Mesenchymal stem cell (in vitro differentiated cells and primary cell): ENCODE measurements around the gene DIP2C.

ENCODE experiments used
- DNase-seq: peaks from one replicate; pipeline ENCODE4 v3.0.0-alpha.2; 2013
- H2AFZ ChIP-seq: one replicate; pipeline ENCODE4 v1.6.1; 2013; ENCODE audit warnings: low read depth, mild to moderate bottlenecking, control low read depth, inconsistent platforms, low read length, moderate library complexity
- H2AK5ac ChIP-seq: 2 replicates; pipeline ENCODE4 v1.6.1; 2013; ENCODE audit warnings: low read length, moderate library complexity, mild to moderate bottlenecking, inconsistent platforms; ENCODE audit not compliant: severe bottlenecking
- H2BK120ac ChIP-seq: one replicate; pipeline ENCODE4 v1.6.1; 2013; ENCODE audit warnings: low read depth, mild to moderate bottlenecking, inconsistent platforms, low read length, moderate library complexity
- H2BK12ac ChIP-seq, 2 experiments: one replicate each; pipeline ENCODE4 v1.6.1; 2013; ENCODE audit warnings: inconsistent platforms in 2 of 2, low read length in 2 of 2, mild to moderate bottlenecking in 2 of 2, moderate library complexity in 2 of 2, control low read depth in 1 of 2
- H2BK15ac ChIP-seq: one replicate; pipeline ENCODE4 v1.6.1; 2013; ENCODE audit warnings: mild to moderate bottlenecking, low read depth, inconsistent platforms; ENCODE audit not compliant: poor library complexity, severe bottlenecking
- H2BK5ac ChIP-seq: 2 replicates; pipeline ENCODE4 v1.6.1; 2013; ENCODE audit warnings: low read depth, mild to moderate bottlenecking, low read length, control low read depth, inconsistent platforms; ENCODE audit not compliant: poor library complexity, severe bottlenecking
- H3K14ac ChIP-seq, 2 experiments: one replicate each; pipeline ENCODE4 v1.6.1; 2013; ENCODE audit warnings: inconsistent platforms in 2 of 2, low read length in 2 of 2, control low read depth in 1 of 2, mild to moderate bottlenecking in 1 of 2, moderate library complexity in 1 of 2
- H3K18ac ChIP-seq, 2 experiments: one replicate each; pipeline ENCODE4 v1.6.1; 2013; ENCODE audit warnings: inconsistent platforms in 2 of 2, low read length in 2 of 2, control low read depth in 1 of 2, low read depth in 1 of 2, mild to moderate bottlenecking in 1 of 2
- H3K23ac ChIP-seq, 2 experiments: one replicate each; pipeline ENCODE4 v1.6.1; 2013; ENCODE audit warnings: inconsistent platforms in 2 of 2, low read length in 2 of 2, mild to moderate bottlenecking in 2 of 2, moderate library complexity in 2 of 2, control low read depth in 1 of 2
- H3K27ac ChIP-seq: 2 replicates; pipeline ENCODE4 v1.5.1; 2013; ENCODE audit warnings: mild to moderate bottlenecking, moderate library complexity, low read length, control low read depth, inconsistent platforms; ENCODE audit not compliant: poor library complexity, severe bottlenecking
- H3K27me3 ChIP-seq, 2 experiments: 2 replicates each; pipeline versions ENCODE4 v1.6.1 to v1.7.0; 2013; ENCODE audit warnings: low read length in 2 of 2, mild to moderate bottlenecking in 2 of 2, moderate library complexity in 2 of 2, control low read depth in 1 of 2, inconsistent platforms in 1 of 2; ENCODE audit not compliant: control insufficient read depth in 1 of 2, insufficient read depth in 1 of 2
- H3K36me3 ChIP-seq, 2 experiments: 2 replicates each; pipeline versions ENCODE4 v1.6.1 to v1.7.0; 2013; ENCODE audit warnings: low read length in 2 of 2, control low read depth in 1 of 2, inconsistent platforms in 1 of 2, low read depth in 1 of 2, mild to moderate bottlenecking in 1 of 2; ENCODE audit not compliant: insufficient read depth in 2 of 2, control insufficient read depth in 1 of 2
- H3K4ac ChIP-seq, 2 experiments: one replicate each; pipeline ENCODE4 v1.6.1; 2013; ENCODE audit warnings: inconsistent platforms in 2 of 2, low read length in 2 of 2, mild to moderate bottlenecking in 2 of 2, moderate library complexity in 2 of 2, control low read depth in 1 of 2, low read depth in 1 of 2
- H3K4me1 ChIP-seq: 2 replicates; pipeline ENCODE4 v1.6.1; 2013; ENCODE audit warnings: low read depth, low read length, control low read depth; ENCODE audit not compliant: control insufficient read depth, insufficient read depth
- H3K4me2 ChIP-seq: 2 replicates; pipeline ENCODE4 v1.6.1; 2013; ENCODE audit warnings: low read length, mild to moderate bottlenecking, inconsistent platforms; ENCODE audit not compliant: poor library complexity, severe bottlenecking
- H3K4me3 ChIP-seq, 2 experiments: 2 replicates each; pipeline versions ENCODE4 v1.5.1 to v1.7.0; 2013; ENCODE audit warnings: low read length in 2 of 2, mild to moderate bottlenecking in 2 of 2, control low read depth in 1 of 2, low read depth in 1 of 2; ENCODE audit not compliant: insufficient read depth in 1 of 2
- H3K79me1 ChIP-seq: replicated peaks from 2 replicates; pipeline ENCODE4 v1.6.1; 2013; ENCODE audit warnings: mild to moderate bottlenecking, control low read depth, low read length, inconsistent platforms; ENCODE audit not compliant: poor library complexity, severe bottlenecking
- H3K9ac ChIP-seq: 2 replicates; pipeline ENCODE4 v1.7.0; 2013; ENCODE audit warnings: mild to moderate bottlenecking, low read length, moderate library complexity
- H3K9me3 ChIP-seq: 2 replicates; pipeline ENCODE4 v1.7.0; 2013; ENCODE audit warnings: mild to moderate bottlenecking, low read length; ENCODE audit not compliant: control insufficient read depth
- H4K8ac ChIP-seq: one replicate; pipeline ENCODE4 v1.6.1; 2013; ENCODE audit warnings: inconsistent platforms, mild to moderate bottlenecking, low read length, moderate library complexity
- H4K91ac ChIP-seq: one replicate; pipeline ENCODE4 v1.6.1; 2013; ENCODE audit warnings: mild to moderate bottlenecking, low read length, inconsistent platforms
- WGBS: methylation state at CpG from one replicate; pipeline ENCODE4 v1.1.7; 2013; ENCODE audit warnings: mixed read lengths; 5-methylcytosine and 5-hydroxymethylcytosine counted together

Gene DIP2C

DNA sequence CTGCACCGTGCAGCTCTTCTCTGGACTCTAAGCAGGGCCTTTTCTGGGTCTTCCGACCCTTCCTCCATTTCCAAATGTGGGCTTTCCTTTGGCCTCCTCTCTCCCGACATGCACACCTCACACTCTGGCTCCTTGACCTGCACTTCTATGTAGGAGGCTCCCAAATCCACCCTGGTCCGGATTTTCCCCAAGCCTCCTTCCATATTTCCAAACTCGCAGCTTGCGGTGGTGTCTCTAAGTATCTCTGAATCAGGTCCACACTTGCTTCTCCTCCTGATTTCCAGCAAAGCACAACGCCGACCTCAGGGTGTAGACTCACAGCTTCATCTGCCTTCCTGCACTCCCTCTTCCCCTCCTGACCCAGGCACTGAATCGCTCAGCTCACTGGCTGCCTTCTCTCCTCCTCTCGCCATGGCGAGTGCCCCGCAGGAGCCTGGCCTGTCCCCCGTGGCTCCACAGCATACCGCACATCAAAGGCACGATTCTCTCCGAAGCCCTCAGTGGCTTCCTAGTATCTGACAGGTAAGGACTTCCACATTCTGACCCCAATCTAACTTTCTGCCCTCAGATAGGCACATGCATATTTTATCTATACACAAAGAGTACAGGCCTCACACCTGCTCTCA, 27.8 kb downstream of the DIP2C start:
- Histone ChIP-seq H3K9ac (no peak overlapping the region), H3K4me2 (no peak overlapping the region), H3K9me3 (no peaks in the 10 kb centered on the region), H3K79me1 (peaks cover 28% of the 10 kb centered on the region), H3K18ac (peak overlapping the region in 1 of 2 experiments; percentile 67), H3K23ac (no peak overlapping the region), H3K27me3 (no peaks in the 10 kb centered on the region), H3K36me3 (peaks cover 0 to 6% of the 10 kb centered on the region in 2 experiments), H2AFZ (no peak overlapping the region), H4K91ac (peak overlapping the region; percentile 37), H3K4ac (peak overlapping the region in 1 of 2 experiments; percentile 40), H4K8ac (no peak overlapping the region), H3K27ac (no peak overlapping the region), H3K4me1 (peaks cover 29% of the 10 kb centered on the region), H2AK5ac (no peak overlapping the region), H3K4me3 (no peak overlapping the region), H2BK15ac (peak overlapping the region; percentile 86), H2BK12ac (peak overlapping the region in 1 of 2 experiments; percentile 2), H2BK120ac (peak overlapping the region; percentile 29), H3K14ac (peak overlapping the region in 1 of 2 experiments; percentile 93), H2BK5ac (no peak overlapping the region)
- 84% methylated on average over 16 of the region's 16 CpGs for WGBS
- DNase-seq, result no peak

DNA sequence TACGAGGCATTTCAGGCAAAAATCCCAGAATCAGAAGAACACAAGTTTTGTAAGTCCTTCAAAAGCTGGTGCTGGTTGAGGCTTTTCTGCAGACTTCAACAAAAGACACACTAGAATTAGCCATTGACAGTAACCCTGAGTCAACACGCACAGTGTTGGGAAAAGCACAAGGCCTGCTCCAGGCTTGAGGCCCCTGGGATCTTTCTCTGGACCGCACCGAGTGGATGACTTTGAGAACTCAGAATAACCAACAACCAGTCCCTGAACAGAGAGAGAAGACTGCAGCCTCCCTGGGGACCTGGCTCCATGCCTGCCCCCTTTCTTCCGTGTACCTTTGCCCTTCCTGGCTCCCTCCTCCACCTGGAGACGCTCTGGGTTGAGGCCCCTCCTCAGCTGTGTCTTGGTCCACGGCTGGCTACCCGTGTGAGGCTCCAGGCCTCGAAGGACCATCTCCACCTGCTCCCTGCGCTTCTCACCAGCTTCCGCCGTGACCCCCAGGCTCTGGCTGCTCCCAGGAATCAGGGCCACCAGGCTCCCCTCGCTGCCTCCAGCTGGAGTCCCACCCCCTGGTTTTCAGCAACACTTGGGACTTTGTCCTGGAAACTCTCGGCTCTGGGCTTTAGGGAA, 28.4 kb downstream of the DIP2C start:
- Histone ChIP-seq H3K18ac (peak overlapping the region; percentile 67 to 92), H3K23ac (no peak overlapping the region), H3K79me1 (peaks cover 27% of the 10 kb centered on the region), H3K4me3 (peak overlapping the region in 1 of 2 experiments; percentile 16), H4K91ac (peak overlapping the region; percentile 77), H2BK12ac (peak overlapping the region; percentile 25 to 45), H3K4me2 (no peak overlapping the region), H2BK15ac (no peak overlapping the region), H2BK120ac (peak overlapping the region; percentile 29), H3K14ac (peak overlapping the region in 1 of 2 experiments; percentile 93), H3K36me3 (peaks cover 0 to 4% of the 10 kb centered on the region in 2 experiments), H4K8ac (peak overlapping the region; percentile 52), H2AFZ (no peak overlapping the region), H2AK5ac (peak overlapping the region; percentile 62), H3K27ac (no peak overlapping the region), H3K4ac (peak overlapping the region in 1 of 2 experiments; percentile 24), H3K9ac (peak overlapping the region; percentile 70), H2BK5ac (no peak overlapping the region), H3K27me3 (no peaks in the 10 kb centered on the region), H3K9me3 (no peaks in the 10 kb centered on the region), H3K4me1 (peaks cover 29% of the 10 kb centered on the region)
- WGBS, result 91% methylated on average over 14 of the region's 14 CpGs
- peak; percentile 35 for DNase-seq

DNA sequence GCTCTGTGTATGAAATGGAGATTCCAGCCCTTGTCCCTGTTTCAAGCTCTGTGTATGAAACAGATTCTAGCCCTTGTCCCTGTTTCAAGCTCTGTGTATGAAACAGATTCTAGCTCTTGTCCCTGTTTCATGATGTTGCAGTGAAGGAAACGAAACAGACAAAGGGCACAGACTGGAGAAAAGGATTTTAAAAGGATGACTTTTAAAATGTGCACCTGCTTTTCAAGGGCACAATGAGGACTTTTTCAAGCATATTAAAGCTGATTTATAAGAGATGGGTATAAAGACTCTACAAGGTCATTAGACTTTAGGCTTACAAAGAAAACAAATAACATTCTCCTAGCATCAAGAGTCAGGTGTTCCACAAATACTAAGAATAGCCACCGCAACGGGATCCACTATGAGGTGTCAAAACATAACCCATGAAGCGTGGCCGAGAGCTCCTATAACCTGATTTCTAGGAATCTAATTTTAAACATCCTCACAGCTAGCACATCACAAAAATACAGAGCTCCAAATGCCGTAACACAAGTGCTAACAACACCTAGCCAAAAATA, 29.0 kb downstream of the DIP2C start:
- Histone ChIP-seq H3K14ac (no peak overlapping the region), H2AK5ac (no peak overlapping the region), H3K4ac (no peak overlapping the region), H3K4me3 (peak overlapping the region in 1 of 2 experiments; percentile 16), H3K9me3 (no peaks in the 10 kb centered on the region), H4K8ac (no peak overlapping the region), H2BK12ac (peak overlapping the region in 1 of 2 experiments; percentile 25), H4K91ac (no peak overlapping the region), H3K79me1 (peaks cover 25% of the 10 kb centered on the region), H3K27me3 (no peaks in the 10 kb centered on the region), H3K36me3 (peaks cover 0 to 3% of the 10 kb centered on the region in 2 experiments), H3K18ac (no peak overlapping the region), H3K9ac (peak overlapping the region; percentile 70), H2BK120ac (no peak overlapping the region), H3K27ac (no peak overlapping the region), H3K23ac (no peak overlapping the region), H3K4me1 (peaks cover 27% of the 10 kb centered on the region), H2AFZ (no peak overlapping the region), H2BK15ac (no peak overlapping the region), H3K4me2 (no peak overlapping the region), H2BK5ac (no peak overlapping the region)
- DNase-seq, result peak; percentile 40
- 89% methylated on average over 6 of the region's 6 CpGs for WGBS

DNA sequence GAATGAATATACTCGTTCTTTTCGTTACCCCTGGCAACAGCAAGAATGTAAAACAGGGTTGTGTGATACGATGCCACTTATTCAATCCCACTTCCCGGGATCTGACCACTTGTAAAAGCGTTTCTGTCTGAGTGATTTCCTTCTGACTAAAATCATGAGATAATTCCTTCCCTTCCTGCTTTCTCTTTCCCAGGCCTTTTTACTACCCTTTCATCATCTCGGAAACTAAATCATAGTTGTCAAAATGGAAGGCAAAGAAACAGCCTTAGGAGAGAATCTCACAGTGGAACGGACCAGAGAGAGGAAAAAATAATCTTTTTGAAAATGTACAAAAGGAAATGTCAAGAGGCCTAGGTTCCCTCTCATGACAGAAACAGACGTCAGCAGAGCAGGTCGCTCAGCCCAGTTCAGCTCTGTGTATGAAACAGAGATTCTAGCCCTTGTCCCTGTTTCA, 29.8 kb downstream of the DIP2C start:
- Histone ChIP-seq H2BK120ac (no peak overlapping the region), H3K4me2 (no peak overlapping the region), H3K36me3 (peaks cover 0 to 3% of the 10 kb centered on the region in 2 experiments), H3K4me1 (peaks cover 27% of the 10 kb centered on the region), H3K79me1 (peaks cover 31% of the 10 kb centered on the region), H2AK5ac (no peak overlapping the region), H4K8ac (no peak overlapping the region), H3K4me3 (peak overlapping the region in 1 of 2 experiments; percentile 48), H3K14ac (no peak overlapping the region), H3K18ac (no peak overlapping the region), H3K9ac (peak overlapping the region; percentile 70), H3K9me3 (no peaks in the 10 kb centered on the region), H3K27ac (no peak overlapping the region), H2BK5ac (no peak overlapping the region), H4K91ac (no peak overlapping the region), H2AFZ (no peak overlapping the region), H2BK15ac (no peak overlapping the region), H3K27me3 (no peaks in the 10 kb centered on the region), H3K4ac (no peak overlapping the region), H3K23ac (no peak overlapping the region), H2BK12ac (no peak overlapping the region)
- 13% methylated on average over 8 of the region's 9 CpGs for WGBS
- DNase-seq, result peak; percentile 96
